Smooth muscle cell of the umbilical artery (primary cell): ENCODE data around the gene SIMC1. TPM values are rescaled to one million over a fixed set of nuclear protein-coding genes. Genes with fewer than 3 reads are reported as not detected.

ENCODE experiments used
- total RNA-seq: library from RNA; depleted of rRNA; stranded (reverse); fragments of >200 nt; gene quantifications from 2 replicates; pipeline ENCODE4 v1.2.3, GENCODE V29; 2014

Gene SIMC1
- total RNA-seq: 7.4 and 9.4 TPM in 2 replicates

DNA sequence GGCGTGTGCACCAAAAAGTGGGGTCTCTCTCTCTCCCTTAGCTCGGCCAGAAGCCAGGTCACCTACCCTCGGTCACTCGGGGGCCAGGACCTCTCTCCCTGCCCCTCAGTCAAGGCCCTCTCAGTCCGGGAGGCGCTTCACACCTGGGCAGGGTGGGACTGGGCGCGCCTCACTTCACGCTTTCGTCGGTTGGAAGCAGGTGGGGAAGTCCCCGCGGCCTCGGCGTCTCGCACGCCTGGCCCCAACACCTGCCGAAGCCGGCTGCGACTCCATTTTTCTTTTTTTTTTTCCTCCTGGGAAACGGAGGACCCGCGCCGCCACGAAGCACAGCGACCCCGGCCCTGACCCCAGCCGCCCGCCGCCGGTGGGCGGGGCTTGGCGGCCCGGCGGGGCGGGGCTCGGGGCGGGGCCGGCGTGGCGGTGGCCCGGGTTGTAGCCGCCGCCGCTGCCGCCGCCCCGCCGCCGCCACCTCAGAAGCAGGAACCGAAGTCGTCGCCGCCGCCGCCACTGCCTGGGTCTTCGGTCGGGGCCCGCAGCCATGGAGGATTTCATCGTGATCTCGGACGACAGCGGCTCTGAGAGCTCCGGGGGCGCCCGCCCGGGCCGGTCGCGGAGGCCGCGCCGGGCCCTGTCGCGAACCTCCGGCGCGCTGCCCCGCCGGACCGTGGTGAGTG is at the start of gene SIMC1:
TSS of gene SIMC1 (plus strand) at position 454 of the 674 bp plus-strand sequence. CDS start at position 539, 85 bp downstream.

DNA sequence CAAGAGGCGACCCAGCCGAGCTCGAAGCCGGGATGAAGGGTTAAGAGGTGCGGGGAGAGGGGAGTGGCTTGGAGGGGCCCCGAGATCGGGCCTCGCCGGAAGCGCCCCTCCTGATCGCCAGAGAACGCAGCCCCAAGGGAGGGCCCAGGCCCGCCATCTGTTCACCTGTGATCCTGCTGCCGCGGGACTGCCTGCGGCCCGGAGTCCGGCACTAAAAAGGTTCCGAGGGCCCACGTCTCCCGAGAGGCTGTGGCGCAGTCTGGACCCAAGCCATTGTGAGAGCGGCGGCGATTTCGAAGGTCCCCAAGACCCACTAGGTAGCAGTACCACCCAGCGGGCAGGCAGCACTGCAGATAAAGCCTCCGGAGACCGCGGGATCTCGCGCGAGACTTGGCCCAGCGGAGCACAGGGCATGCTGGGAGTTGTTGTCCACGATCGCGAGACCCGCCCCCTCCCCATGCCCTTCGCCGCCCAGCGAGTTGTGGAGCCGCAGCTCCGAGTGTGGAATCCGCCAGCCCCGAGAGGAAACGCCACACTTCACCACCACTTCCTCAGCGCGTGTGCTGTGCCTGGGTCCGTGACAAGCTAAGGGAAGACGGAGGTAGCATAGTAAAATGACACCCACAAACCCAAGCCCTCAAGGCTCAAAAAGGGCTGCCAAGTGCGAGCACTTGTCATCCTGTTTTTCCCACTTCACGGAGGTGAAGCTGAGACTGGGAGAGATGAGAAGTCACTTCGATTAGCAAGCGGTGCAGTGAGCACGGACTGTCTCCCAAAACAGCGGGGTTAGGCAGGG is 123.4 kb downstream of the SIMC1 start, which contains the start of gene KIAA1191:
TSS of gene KIAA1191 (minus strand) at position 328 of the 796 bp plus-strand sequence. CDS start 2,256 bp downstream, outside the sequence.

DNA sequence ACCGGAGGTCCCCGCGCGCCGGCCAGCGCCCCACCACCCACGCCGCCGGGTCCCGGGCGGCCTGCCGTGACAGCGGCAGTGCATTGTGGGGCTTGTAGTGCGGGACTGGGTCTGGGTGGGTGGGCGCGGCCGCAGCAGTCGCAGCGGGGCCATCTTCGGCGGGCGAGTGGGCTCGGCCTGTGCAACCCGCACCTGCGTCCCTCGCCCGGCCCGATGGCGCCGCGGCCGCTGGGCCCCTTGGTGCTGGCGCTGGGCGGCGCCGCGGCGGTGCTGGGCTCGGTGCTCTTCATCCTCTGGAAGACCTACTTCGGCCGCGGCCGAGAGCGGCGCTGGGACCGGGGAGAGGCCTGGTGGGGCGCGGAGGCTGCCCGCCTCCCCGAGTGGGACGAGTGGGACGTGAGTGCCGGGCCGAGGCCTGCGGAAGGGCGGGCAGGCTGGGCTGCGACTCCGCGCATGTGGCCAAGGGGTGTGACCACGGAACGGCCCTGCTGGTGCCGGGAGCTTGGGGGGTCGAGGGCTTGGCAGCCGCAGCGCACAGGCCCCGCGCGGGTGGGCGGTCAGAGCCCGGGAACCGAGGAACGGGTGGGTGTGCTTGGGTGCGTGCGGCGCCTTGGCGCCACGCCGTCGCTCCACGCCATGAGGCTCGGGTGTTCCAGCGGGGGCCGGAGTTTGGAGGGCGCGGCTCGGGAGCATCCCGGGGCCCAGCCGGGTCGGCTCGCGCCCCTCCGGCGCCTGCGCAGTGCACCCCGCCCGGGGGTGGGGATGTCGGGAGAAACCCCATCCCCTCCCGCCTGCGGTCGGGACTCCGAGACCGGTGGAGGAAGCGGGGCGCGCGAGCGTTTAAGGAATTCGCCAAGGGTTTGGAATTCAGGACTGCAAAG is 127.4 kb downstream of the SIMC1 start, which contains the start of gene ARL10:
TSS of gene ARL10 (plus strand) at position 137 of the 881 bp plus-strand sequence. CDS start at position 214, 77 bp downstream.

DNA sequence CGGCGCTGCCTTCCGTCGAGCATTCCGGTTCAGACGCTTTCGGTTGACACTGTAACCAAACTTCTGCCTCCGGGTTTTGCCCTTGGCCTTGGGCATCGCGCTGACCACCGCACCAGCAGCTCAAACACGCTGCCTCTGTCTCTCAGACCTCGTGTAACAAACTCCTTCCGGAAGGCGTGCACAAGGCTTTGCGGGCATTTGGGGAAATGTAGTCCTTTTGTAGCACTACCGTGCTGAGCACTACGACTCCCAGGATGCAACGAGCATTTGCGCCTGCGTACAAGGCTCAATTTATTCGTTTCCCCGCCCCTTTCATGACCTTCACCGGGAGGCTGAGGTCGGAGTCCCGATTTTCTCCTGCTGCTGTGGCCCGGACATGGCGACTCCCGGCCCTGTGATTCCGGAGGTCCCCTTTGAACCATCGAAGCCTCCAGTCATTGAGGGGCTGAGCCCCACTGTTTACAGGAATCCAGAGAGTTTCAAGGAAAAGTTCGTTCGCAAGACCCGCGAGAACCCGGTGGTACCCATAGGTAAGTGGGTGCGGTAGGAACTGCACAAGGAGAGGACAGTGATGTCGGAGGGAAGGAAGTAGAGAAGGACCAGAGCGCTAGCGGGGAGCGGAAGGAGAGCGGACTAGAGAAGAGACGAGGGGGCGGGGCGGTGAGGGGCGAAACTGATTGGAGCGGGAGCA is 150.4 kb downstream of the SIMC1 start, which contains the start of the genes HIGD2A and NOP16:
TSS of gene HIGD2A (plus strand) at position 308 of the 691 bp plus-strand sequence. CDS start at position 377, 69 bp downstream.
TSS of gene NOP16 (minus strand) at position 155 of the 691 bp plus-strand sequence. CDS start at position 96, 59 bp downstream.

Other genes with a start within 250 kb of the SIMC1 start
- gene KIAA1191, start 123.3 kb downstream of the SIMC1 start, total RNA-seq: 76.3 and 103 TPM in 2 replicates
- gene ARL10, start 127.1 kb downstream of the SIMC1 start, total RNA-seq: 23.8 and 25.2 TPM in 2 replicates
- 6.8 and 10.7 TPM in 2 replicates for gene NOP16, start 150.2 kb downstream of the SIMC1 start, total RNA-seq
- gene HIGD2A, start 150.3 kb downstream of the SIMC1 start, total RNA-seq: 15.4 and 21.3 TPM in 2 replicates
- gene CLTB, start 178.1 kb downstream of the SIMC1 start, total RNA-seq: 72.2 and 86.4 TPM in 2 replicates
- gene FAF2, start 210.0 kb downstream of the SIMC1 start, total RNA-seq: 39.5 and 48.1 TPM in 2 replicates